Skin epidermis (tissue), 12 donors: Measurements from ENCODE around the gene IQCH.

ENCODE experiments used
- H3K27ac ChIP-seq, 21 experiments: fragments of 200-600 bp; sonication (generic) in 11 of 21; one replicate each; pipeline ENCODE4 v1.5.0; 2020; ENCODE audit warnings: mild to moderate bottlenecking in 3 of 21, inconsistent platforms in 2 of 21, moderate library complexity in 2 of 21
- H3K4me3 ChIP-seq, 7 experiments: fragments of 200-600 bp; sonication (generic) in 2 of 7; one replicate each; pipeline ENCODE4 v1.5.0; 2020; ENCODE audit warnings: inconsistent platforms in 2 of 7, mild to moderate bottlenecking in 2 of 7, moderate library complexity in 1 of 7

IQCH gene

GRCh38 chr15:67382723-67383122, 128.1 kb downstream of the IQCH start:
- no peak overlapping the region for H3K4me3 ChIP-seq
- H3K27ac ChIP-seq: no peak overlapping the region

- no peak overlapping the region for H3K4me3 ChIP-seq
- no peak overlapping the region for H3K27ac ChIP-seq
Measured at GRCh38 chr15:67383899-67384298, 129.3 kb downstream of the IQCH start.

- Histone ChIP-seq H3K4me3 (no peak overlapping the region), H3K27ac (no peak overlapping the region)
Measured at GRCh38 chr15:67384761-67385160, 130.2 kb downstream of the IQCH start.

GRCh38 chr15:67385971-67386370, 131.4 kb downstream of the IQCH start:
- no peak overlapping the region for H3K27ac ChIP-seq

GRCh38 chr15:67386947-67387346, 132.4 kb downstream of the IQCH start:
- Histone ChIP-seq H3K27ac (no peak overlapping the region), H3K4me3 (no peak overlapping the region)

More at GRCh38 chr15:67385971-67386370, 131.4 kb downstream of the IQCH start:
- H3K4me3 ChIP-seq: no peak overlapping the region

GRCh38 chr15:67389975-67390374, 135.4 kb downstream of the IQCH start:
- Histone ChIP-seq H3K4me3 (no peak overlapping the region), H3K27ac (no peak overlapping the region)

GRCh38 chr15:67394873-67395639, 140.5 kb downstream of the IQCH start:
- Histone ChIP-seq H3K27ac (no peak overlapping the region), H3K4me3 (no peak overlapping the region)

GRCh38 chr15:67396114-67396513, 141.5 kb downstream of the IQCH start:
- Histone ChIP-seq H3K4me3 (no peak overlapping the region), H3K27ac (no peak overlapping the region)

GRCh38 chr15:67397139-67397538, 142.6 kb downstream of the IQCH start:
- no peak overlapping the region for H3K4me3 ChIP-seq
- H3K27ac ChIP-seq: no peak overlapping the region

GRCh38 chr15:67399925-67400324, 145.3 kb downstream of the IQCH start:
- Histone ChIP-seq H3K27ac (no peak overlapping the region), H3K4me3 (no peak overlapping the region)

GRCh38 chr15:67400890-67401289, 146.3 kb downstream of the IQCH start:
- H3K27ac ChIP-seq: no peak overlapping the region
- no peak overlapping the region for H3K4me3 ChIP-seq

GRCh38 chr15:67401336-67401735, 146.8 kb downstream of the IQCH start:
- Histone ChIP-seq H3K27ac (no peak overlapping the region), H3K4me3 (no peak overlapping the region)

GRCh38 chr15:67403428-67404154, 149.0 kb downstream of the IQCH start:
- no peak overlapping the region for H3K27ac ChIP-seq
- no peak overlapping the region for H3K4me3 ChIP-seq

GRCh38 chr15:67405208-67406191, 150.9 kb downstream of the IQCH start:
- no peak overlapping the region for H3K4me3 ChIP-seq
- no peak overlapping the region for H3K27ac ChIP-seq

- Histone ChIP-seq H3K4me3 (no peak overlapping the region), H3K27ac (no peak overlapping the region)
Measured at GRCh38 chr15:67406257-67406861, 151.8 kb downstream of the IQCH start.

- Histone ChIP-seq H3K27ac (no peak overlapping the region), H3K4me3 (no peak overlapping the region)
Measured at GRCh38 chr15:67407786-67408185, 153.2 kb downstream of the IQCH start.

- Histone ChIP-seq H3K4me3 (no peak overlapping the region), H3K27ac (no peak overlapping the region)
Measured at GRCh38 chr15:67409175-67409574, 154.6 kb downstream of the IQCH start.

- Histone ChIP-seq H3K27ac (no peak overlapping the region), H3K4me3 (no peak overlapping the region)
Measured at GRCh38 chr15:67411486-67411885, 156.9 kb downstream of the IQCH start.

GRCh38 chr15:67413770-67414390, 159.3 kb downstream of the IQCH start:
- H3K27ac ChIP-seq: no peak overlapping the region
- no peak overlapping the region for H3K4me3 ChIP-seq
